Vagina (tissue), 2 donors: ENCODE results near the gene KRTAP10-1. TPM values are rescaled to one million over a fixed set of nuclear protein-coding genes. Genes with fewer than 3 reads are reported as not detected.

Source experiments
- DNase-seq, 2 donors: peaks; one replicate each; pipeline ENCODE4 v3.0.0-alpha.2; 2017; ENCODE audit errors: extremely low spot score in 2 of 2
- H3K27ac ChIP-seq: fragments of 200-600 bp; sonication (generic); one replicate; pipeline ENCODE4 v1.5.1; 2019
- H3K27me3 ChIP-seq: fragments of 200-600 bp; sonication (generic); one replicate; pipeline ENCODE4 v1.5.1; 2019
- H3K36me3 ChIP-seq, 2 donors: fragments of 200-600 bp; sonication (generic); one replicate each; pipeline ENCODE4 v1.5.1; 2017 to 2019
- H3K4me1 ChIP-seq: fragments of 200-600 bp; sonication (generic); one replicate; pipeline ENCODE4 v1.5.1; 2019
- H3K4me3 ChIP-seq, 2 donors: fragments of 200-600 bp; sonication (generic); 1 replicate in 1 of 2; 2 replicates in 1 of 2; pipeline ENCODE4 v1.5.1; 2016 to 2019
- H3K9me3 ChIP-seq: fragments of 200-600 bp; sonication (generic); one replicate; pipeline ENCODE4 v1.5.1; 2019
- POLR2A ChIP-seq, 2 donors: fragments of 450-650 bp; IDR thresholded peaks; one replicate each; pipeline ENCODE4 v1.6.1; 2017; ENCODE audit warnings: antibody characterized with exemption in 2 of 2, mild to moderate bottlenecking in 2 of 2, moderate library complexity in 2 of 2
- POLR2AphosphoS5 ChIP-seq, 2 donors: sonication (generic); formaldehyde crosslinking; IDR thresholded peaks; one replicate each; pipeline ENCODE4 v1.9.0; 2017; ENCODE audit warnings: antibody characterized with exemption in 2 of 2, mild to moderate bottlenecking in 2 of 2, low read depth in 1 of 2; ENCODE audit not compliant: insufficient read depth in 1 of 2
- intact Hi-C: fragments of 100-400 bp; cut with DNase I; formaldehyde crosslinking; loops from one replicate; pipeline ENCODE4 v1.15.1; 2023
- total RNA-seq: library from RNA; depleted of rRNA; stranded (reverse); fragments of >200 nt; gene quantifications from one replicate; pipeline ENCODE4 v1.2.3, GENCODE V29; 2016
- TF ChIP-seq, protein P1 (sequence below), 3 experiments: fragments of 450-650 bp in 2 of 3; fragments of 200-600 bp in 1 of 3; sonication (generic) in 1 of 3; IDR thresholded peaks; one replicate each; pipeline ENCODE4 v1.5.1; 2017 to 2019; ENCODE audit warnings: antibody characterized with exemption in 3 of 3, mild to moderate bottlenecking in 2 of 3, moderate library complexity in 2 of 3

Gene KRTAP10-1
- total RNA-seq, 1 donor from 2014 or later, result not detected

DNA sequence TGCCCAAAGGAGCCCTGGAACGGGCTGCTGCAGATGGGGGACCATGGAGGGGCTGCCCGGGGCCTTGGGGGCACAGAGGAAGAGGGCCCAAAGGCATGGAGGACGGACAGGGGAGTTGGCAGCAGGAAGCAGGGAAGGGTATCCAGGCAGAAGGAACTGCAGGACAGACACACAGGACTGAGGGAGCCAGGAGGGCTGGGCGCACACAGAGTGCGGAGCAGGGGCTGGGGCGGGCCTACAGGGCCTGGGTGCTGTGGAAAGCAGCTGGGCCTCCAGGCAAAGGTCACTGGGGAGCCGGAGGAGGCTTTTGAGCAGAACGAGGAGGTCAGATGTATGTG lies 28.1 kb downstream of the KRTAP10-1 start:
- no peak for DNase-seq
- H3K27ac ChIP-seq, result no peak overlapping the region
- no peak overlapping the region for H3K4me3 ChIP-seq
- no peak for TF ChIP-seq POLR2A (IDR thresholded peaks at IDR 0.05)
- TF ChIP-seq, protein P1, sequence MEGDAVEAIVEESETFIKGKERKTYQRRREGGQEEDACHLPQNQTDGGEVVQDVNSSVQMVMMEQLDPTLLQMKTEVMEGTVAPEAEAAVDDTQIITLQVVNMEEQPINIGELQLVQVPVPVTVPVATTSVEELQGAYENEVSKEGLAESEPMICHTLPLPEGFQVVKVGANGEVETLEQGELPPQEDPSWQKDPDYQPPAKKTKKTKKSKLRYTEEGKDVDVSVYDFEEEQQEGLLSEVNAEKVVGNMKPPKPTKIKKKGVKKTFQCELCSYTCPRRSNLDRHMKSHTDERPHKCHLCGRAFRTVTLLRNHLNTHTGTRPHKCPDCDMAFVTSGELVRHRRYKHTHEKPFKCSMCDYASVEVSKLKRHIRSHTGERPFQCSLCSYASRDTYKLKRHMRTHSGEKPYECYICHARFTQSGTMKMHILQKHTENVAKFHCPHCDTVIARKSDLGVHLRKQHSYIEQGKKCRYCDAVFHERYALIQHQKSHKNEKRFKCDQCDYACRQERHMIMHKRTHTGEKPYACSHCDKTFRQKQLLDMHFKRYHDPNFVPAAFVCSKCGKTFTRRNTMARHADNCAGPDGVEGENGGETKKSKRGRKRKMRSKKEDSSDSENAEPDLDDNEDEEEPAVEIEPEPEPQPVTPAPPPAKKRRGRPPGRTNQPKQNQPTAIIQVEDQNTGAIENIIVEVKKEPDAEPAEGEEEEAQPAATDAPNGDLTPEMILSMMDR (IDR thresholded peaks at IDR 0.05), result no peak
- TF ChIP-seq POLR2AphosphoS5 (IDR thresholded peaks at IDR 0.05; ENCODE audit: insufficient read depth in 1 of 2, low read depth in 1 of 2), result no peak
- H3K36me3 ChIP-seq, result no peaks in the 10 kb centered on the region
- intact Hi-C loops, result no loop called here
- no peaks in the 10 kb centered on the region for H3K27me3 ChIP-seq
- peaks cover 11% of the 10 kb centered on the region for H3K4me1 ChIP-seq
- no peaks in the 10 kb centered on the region for H3K9me3 ChIP-seq

DNA sequence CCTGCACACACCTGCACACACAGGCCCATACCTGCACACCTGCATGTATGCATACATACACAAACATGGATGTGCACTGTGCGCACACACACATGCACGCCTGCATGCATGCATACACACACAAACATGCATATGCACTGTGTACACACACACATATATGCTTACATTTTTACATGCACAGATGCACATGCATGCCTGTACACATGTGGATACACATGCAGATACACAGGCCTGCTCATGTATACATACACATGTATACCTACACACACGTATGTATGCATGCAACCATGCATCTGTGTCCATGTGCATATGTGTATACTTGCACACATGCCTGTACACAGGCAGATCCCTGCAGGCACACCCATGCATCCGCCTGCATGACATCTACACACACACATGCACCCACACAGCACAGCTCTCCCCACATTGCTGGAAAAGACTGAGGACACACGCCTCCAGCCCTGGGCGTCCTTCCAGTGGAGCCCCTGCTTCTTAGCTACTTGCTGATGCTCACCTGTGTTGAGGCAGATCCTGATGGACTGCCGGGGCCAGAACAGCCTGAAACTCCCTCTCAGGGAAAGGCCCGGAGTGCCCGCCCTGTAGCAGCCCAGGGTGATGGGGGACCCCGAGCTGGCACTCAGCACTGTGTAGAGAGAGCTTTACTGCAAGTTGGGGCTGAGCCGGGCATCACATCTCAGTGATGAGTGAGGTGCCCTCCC lies 28.6 kb downstream of the KRTAP10-1 start:
- TF ChIP-seq, protein P1 (IDR thresholded peaks at IDR 0.05), result no peak
- TF ChIP-seq POLR2AphosphoS5 (IDR thresholded peaks at IDR 0.05; ENCODE audit: insufficient read depth in 1 of 2, low read depth in 1 of 2) (no peak), POLR2A (IDR thresholded peaks at IDR 0.05) (no peak)
- no peaks in the 10 kb centered on the region for H3K27me3 ChIP-seq
- intact Hi-C loops, result no loop called here
- H3K27ac ChIP-seq, result no peak overlapping the region
- H3K4me1 ChIP-seq, result peaks cover 11% of the 10 kb centered on the region
- H3K9me3 ChIP-seq, result no peaks in the 10 kb centered on the region
- no peak for DNase-seq
- no peak overlapping the region for H3K4me3 ChIP-seq
- H3K36me3 ChIP-seq, result no peaks in the 10 kb centered on the region

DNA sequence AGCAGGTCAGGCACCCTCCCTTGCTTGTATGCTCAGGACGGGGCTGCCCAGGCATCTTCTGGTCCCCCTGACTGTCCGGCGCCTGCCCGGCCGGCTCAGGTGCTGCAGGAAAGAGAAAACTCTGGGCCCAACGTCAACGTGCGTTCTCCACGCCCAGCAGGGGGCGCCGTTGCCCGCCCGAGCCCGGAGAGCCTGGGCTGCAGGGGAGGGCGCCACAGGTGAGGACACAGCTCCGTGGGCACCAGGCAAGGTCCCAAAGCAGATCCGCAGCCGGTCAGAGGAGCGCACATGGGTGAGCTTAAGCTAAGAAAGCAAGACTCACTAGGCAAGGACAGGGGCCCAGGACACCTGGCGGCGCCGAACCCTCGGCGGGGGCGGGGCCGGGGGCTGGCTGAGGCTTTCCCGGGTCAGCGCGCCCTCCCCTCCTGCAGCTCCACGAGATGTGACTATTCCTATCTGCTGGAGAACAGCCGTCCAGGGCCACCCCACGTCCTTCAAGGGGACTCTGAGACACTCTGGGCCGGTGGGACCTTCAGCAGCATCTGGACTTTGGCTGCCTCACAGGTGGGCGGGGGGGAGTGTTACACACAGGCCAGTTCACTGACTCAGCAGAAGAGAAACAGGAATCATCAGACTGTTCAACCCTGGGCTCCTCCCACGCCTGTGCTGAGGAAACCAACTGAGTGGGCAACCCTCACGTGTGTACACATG lies 29.3 kb downstream of the KRTAP10-1 start:
- H3K4me1 ChIP-seq, result peaks cover 11% of the 10 kb centered on the region
- no peak overlapping the region for H3K27ac ChIP-seq
- TF ChIP-seq POLR2AphosphoS5 (IDR thresholded peaks at IDR 0.05; ENCODE audit: insufficient read depth in 1 of 2, low read depth in 1 of 2), result no peak
- TF ChIP-seq, protein P1 (IDR thresholded peaks at IDR 0.05), result peak; percentile 46 to 54 (median 54)
- H3K36me3 ChIP-seq, result no peaks in the 10 kb centered on the region
- H3K4me3 ChIP-seq, result peak overlapping the region in 1 of 2 donors; percentile 20
- DNase-seq, result no peak
- H3K27me3 ChIP-seq, result no peaks in the 10 kb centered on the region
- intact Hi-C loops, result no loop called here
- H3K9me3 ChIP-seq, result no peaks in the 10 kb centered on the region

DNA sequence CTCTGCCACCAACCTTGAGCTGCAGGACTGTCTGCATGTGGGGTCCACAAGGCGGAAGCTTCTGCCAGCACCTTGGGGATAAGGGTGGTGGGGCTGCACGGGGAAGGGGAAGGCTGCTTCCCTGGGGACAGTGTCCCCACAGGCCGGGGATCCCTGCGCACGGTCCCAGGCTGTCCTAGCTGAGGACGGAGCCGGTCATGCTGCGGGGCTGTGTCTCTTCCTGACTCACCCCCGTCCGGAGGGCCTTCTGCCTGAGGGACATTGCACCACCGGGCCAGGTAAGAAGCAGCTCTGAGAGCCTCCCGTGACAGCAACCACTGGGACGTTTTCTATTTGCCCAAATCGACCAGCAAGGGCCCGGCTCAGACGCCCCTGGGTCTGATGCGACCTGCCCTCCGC lies 29.9 kb downstream of the KRTAP10-1 start:
- intact Hi-C loops, result no loop called here
- no peak overlapping the region for H3K4me3 ChIP-seq
- H3K27ac ChIP-seq, result no peak overlapping the region
- H3K36me3 ChIP-seq, result no peaks in the 10 kb centered on the region
- TF ChIP-seq, protein P1 (IDR thresholded peaks at IDR 0.05), result no peak
- TF ChIP-seq POLR2AphosphoS5 (IDR thresholded peaks at IDR 0.05; ENCODE audit: insufficient read depth in 1 of 2, low read depth in 1 of 2) (no peak), POLR2A (IDR thresholded peaks at IDR 0.05) (no peak)
- no peak for DNase-seq
- H3K9me3 ChIP-seq, result no peaks in the 10 kb centered on the region
- no peaks in the 10 kb centered on the region for H3K27me3 ChIP-seq
- peaks cover 11% of the 10 kb centered on the region for H3K4me1 ChIP-seq

DNA sequence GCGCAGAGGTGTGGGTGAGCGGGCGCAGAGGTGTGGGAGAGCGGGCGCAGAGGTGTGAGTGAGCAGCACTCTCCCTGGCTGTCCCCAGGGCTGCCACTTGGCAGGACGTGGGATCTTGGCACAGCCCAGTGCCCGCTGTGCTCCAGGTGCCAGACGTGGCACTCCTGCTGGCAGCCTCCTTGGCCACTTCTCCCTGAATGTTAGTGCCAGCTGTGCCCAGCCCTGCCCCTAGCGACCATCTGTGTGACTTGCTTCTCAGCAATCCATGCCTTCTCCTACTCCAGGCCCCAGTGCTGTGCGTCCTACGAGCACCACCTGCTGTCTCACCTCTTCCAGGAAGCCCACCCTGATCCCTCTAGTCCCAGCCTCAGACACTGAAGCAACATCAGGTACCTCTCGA lies 30.5 kb downstream of the KRTAP10-1 start:
- no peaks in the 10 kb centered on the region for H3K27me3 ChIP-seq
- no peaks in the 10 kb centered on the region for H3K36me3 ChIP-seq
- H3K4me3 ChIP-seq, result no peak overlapping the region
- TF ChIP-seq POLR2A (IDR thresholded peaks at IDR 0.05) (no peak), POLR2AphosphoS5 (IDR thresholded peaks at IDR 0.05; ENCODE audit: insufficient read depth in 1 of 2, low read depth in 1 of 2) (no peak)
- TF ChIP-seq, protein P1 (IDR thresholded peaks at IDR 0.05), result no peak
- H3K27ac ChIP-seq, result no peak overlapping the region
- intact Hi-C loops, result no loop called here
- DNase-seq, result no peak
- peaks cover 11% of the 10 kb centered on the region for H3K4me1 ChIP-seq
- no peaks in the 10 kb centered on the region for H3K9me3 ChIP-seq
